NCI-H2081 (cell line): ENCODE data around the gene ATG5.

Experiments used
- DNase-seq, 2 experiments: peaks; one replicate each; lab custom pipeline; 2025; lab: John Stamatoyannopoulos, UW

Gene ATG5

GRCh38 chr6:106220485-106220884, 105.1 kb downstream of the ATG5 start:
- no peak for DNase-seq

GRCh38 chr6:106216527-106216926, 109.0 kb downstream of the ATG5 start:
- DNase-seq = no peak

- no peak for DNase-seq
These were observed 110.0 kb downstream of the ATG5 start for GRCh38 chr6:106215608-106216007.

GRCh38 chr6:106214531-106214930, 111.0 kb downstream of the ATG5 start:
- no peak for DNase-seq

- DNase-seq = no peak
These were observed 111.8 kb downstream of the ATG5 start for GRCh38 chr6:106213660-106214289.

- no peak for DNase-seq
These were observed 113.0 kb downstream of the ATG5 start for GRCh38 chr6:106212576-106212975.

- no peak for DNase-seq
These were observed 118.7 kb downstream of the ATG5 start for GRCh38 chr6:106206905-106207304.

- no peak for DNase-seq
These were observed 120.6 kb downstream of the ATG5 start for GRCh38 chr6:106204961-106205360.

GRCh38 chr6:106199998-106200397, 125.6 kb downstream of the ATG5 start:
- no peak for DNase-seq

GRCh38 chr6:106199331-106199730, 126.2 kb downstream of the ATG5 start:
- DNase-seq = no peak

GRCh38 chr6:106197441-106197840, 128.1 kb downstream of the ATG5 start:
- no peak for DNase-seq

GRCh38 chr6:106194949-106195921, 130.3 kb downstream of the ATG5 start:
- no peak for DNase-seq

- no peak for DNase-seq
These were observed 132.7 kb downstream of the ATG5 start for GRCh38 chr6:106192824-106193223.

- no peak for DNase-seq
These were observed 137.3 kb downstream of the ATG5 start for GRCh38 chr6:106188104-106188794.

GRCh38 chr6:106187424-106187982, 138.1 kb downstream of the ATG5 start:
- DNase-seq = peak in 1 of 2 experiments; percentile 22

GRCh38 chr6:106186714-106187113, 138.8 kb downstream of the ATG5 start:
- DNase-seq = no peak

GRCh38 chr6:106186172-106186571, 139.4 kb downstream of the ATG5 start:
- DNase-seq = no peak

GRCh38 chr6:106185615-106186014, 139.9 kb downstream of the ATG5 start:
- no peak for DNase-seq

GRCh38 chr6:106184629-106185028, 140.9 kb downstream of the ATG5 start:
- no peak for DNase-seq

- DNase-seq = no peak
These were observed 142.1 kb downstream of the ATG5 start for GRCh38 chr6:106183430-106183829.

GRCh38 chr6:106182455-106182854, 143.1 kb downstream of the ATG5 start:
- DNase-seq = no peak

- DNase-seq = no peak
These were observed 143.7 kb downstream of the ATG5 start for GRCh38 chr6:106181664-106182418.
